SKM-1 treated with dmso at 0.1 percent for 144 hours (cell line): ENCODE results near the gene MAP1LC3B.
A peak's percentile ranks its signal among the peaks of the same experiment; 100 is the strongest.
"Not testable (repeated sequence)": the region's sequence is repeated elsewhere in the genome, so short reads cannot be mapped to it uniquely, and the experiment has no call there.

ENCODE experiments used
- DNase-seq: peaks from one replicate; lab custom pipeline; 2025; ENCODE audit not compliant: unreplicated experiment; lab: John Stamatoyannopoulos, UW

The MAP1LC3B gene

GRCh38 chr16:87380403-87380802 lies 11.7 kb upstream of the MAP1LC3B start:
- DNase-seq: no peak

DNA sequence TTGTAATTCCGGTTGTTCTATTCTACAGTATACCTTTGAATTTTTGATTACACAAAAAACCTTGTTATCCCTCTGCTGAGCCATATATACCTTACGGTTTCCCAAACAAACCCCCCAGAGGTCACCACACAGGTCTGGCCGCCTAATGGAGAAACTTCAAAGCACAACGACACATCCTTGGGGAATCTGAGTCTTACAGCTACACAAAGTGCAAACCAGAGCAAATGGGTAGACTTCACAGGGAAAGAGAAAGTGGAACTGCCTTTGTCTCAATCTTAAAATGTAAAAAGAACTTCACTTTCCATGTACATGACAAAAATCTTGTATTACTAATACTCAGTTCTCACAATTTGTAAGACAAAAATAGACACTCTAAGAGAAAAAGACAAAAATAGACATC lies 11.3 kb upstream of the MAP1LC3B start:
- no peak for DNase-seq

GRCh38 chr16:87382023-87382785 lies 9.9 kb upstream of the MAP1LC3B start:
- no peak for DNase-seq

- DNase-seq: peak; percentile 80
These were observed 8.5 kb upstream of the MAP1LC3B start, which contains the start of gene FBXO31 for GRCh38 chr16:87383505-87384161. FBXO31 (minus strand) TSS chr16:87383776; CDS start chr16:87383744, 32 bp downstream.

DNA sequence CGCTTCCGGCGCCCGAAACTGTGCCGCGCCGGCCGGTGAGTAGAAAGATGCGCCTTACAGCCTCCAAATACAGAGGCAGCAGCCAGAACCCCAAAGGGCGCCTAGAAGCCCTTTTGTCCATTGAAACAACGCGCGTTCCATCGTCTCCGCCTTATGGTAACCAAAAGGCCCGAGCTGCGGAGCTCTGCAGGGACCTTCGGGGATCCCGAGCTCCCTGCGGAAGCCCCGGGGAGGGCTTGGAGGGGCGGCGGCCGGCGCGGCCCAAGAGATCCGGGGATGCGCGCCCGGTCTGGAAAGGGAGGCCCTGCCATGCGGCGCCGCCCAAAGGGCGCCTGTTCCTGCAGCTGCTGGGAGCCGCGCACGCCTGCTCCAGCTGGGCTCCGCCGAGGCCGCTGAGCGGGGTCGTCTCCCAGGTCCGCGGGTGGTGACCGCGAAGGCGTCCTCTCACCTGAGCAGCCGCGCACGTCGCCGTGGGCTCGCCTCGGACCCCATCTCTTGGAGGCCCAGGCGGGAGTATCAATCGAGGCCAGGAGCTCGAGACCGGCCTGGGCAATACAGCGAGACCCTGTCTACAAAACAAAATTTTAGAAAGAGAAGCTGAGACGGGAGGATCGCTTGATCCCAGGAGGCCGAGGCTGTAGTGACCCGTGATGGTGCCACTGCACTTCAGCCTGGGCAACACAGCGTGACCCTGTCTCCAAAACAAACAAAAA lies 7.8 kb upstream of the MAP1LC3B start:
- DNase-seq: peak; percentile 80

- not testable (repeated sequence) for DNase-seq
These were observed 7.3 kb upstream of the MAP1LC3B start for GRCh38 chr16:87384875-87385167.

GRCh38 chr16:87387942-87388817 lies 4.0 kb upstream of the MAP1LC3B start:
- peak; percentile 96 for DNase-seq

GRCh38 chr16:87388818-87389134 lies 3.4 kb upstream of the MAP1LC3B start:
- no peak for DNase-seq

- DNase-seq: no peak
These were observed 2.9 kb upstream of the MAP1LC3B start for GRCh38 chr16:87389245-87389644.

- DNase-seq: not testable (repeated sequence)
These were observed 2.2 kb upstream of the MAP1LC3B start for GRCh38 chr16:87389914-87390313.

DNA sequence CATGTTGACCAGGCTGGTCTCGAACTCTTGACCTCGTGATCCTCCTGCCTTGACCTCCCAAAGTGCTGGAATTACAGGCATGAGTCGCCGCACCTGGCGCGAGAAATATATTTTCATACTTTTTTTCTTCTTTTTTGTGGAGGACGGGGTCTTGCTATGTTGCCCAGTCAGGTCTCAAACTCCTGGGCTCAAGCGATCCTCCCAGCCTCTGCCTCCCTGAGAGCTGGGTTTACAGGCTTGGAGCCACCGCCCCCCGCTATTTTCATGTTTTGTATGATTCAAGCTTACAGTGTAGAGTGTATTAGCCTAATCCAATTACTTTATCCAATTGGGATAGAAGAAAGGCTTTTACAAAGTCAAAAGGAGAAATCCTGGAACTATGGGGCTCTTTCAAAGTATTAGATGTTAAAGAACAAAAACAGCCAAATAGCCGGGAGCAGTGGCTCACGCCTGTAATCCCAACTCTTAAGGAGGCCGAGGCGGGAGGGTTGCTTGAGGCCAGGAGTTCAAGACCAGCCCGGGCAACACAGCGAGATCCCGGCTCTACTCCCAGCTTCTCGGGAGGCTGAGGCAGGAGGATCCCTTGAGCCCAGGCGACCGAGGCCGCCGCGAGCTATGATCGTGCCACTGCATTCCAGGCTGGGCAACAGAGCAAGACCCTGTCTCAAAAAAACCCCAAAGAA lies 1.4 kb upstream of the MAP1LC3B start:
- DNase-seq: no peak

- no peak for DNase-seq
These were observed 699 bp upstream of the MAP1LC3B start for GRCh38 chr16:87391324-87391949.

DNA sequence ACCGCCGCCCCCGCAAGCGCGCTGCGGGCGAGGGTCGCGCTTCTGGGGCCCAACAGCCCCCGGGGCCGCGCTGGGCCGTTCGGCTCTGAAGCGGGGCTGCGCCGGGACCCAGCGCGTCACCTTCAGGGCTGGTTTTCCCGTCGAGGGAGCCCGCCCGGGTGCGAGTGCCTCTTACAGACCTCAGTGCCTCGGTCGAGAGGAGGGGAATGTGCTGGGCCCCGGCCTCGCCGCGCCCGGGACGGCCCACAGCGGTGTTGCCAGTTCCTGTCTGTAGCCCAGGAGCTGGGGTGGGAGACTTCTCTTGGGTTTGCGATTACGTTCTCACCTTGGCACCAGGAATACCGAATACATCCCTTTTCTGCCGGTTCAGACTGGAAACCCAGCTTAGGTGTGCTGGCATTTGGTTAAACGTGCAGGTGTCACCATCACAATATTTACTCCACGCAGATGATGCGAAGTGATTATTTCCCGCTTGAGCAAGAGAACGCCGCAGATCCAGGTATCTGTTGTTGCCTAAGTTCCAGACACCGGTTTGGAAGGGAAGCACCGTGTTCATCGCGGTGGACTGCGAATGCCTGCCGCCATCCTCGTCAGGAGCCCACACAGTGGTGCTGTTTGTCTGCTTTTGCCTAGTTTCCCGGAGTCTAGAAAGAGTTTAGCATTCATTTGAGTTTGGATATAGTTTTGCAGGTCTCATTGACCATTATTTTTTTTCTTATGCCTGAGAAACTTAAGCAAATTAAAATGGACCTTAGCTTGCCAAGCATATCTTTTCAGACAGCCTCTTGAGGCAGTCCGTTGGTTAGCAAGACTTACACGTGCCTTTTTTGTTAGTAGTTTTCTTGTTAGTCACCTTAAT lies 914 bp downstream of the MAP1LC3B start:
- DNase-seq: no peak

GRCh38 chr16:87393680-87394055 lies 1.5 kb downstream of the MAP1LC3B start:
- no peak for DNase-seq

DNA sequence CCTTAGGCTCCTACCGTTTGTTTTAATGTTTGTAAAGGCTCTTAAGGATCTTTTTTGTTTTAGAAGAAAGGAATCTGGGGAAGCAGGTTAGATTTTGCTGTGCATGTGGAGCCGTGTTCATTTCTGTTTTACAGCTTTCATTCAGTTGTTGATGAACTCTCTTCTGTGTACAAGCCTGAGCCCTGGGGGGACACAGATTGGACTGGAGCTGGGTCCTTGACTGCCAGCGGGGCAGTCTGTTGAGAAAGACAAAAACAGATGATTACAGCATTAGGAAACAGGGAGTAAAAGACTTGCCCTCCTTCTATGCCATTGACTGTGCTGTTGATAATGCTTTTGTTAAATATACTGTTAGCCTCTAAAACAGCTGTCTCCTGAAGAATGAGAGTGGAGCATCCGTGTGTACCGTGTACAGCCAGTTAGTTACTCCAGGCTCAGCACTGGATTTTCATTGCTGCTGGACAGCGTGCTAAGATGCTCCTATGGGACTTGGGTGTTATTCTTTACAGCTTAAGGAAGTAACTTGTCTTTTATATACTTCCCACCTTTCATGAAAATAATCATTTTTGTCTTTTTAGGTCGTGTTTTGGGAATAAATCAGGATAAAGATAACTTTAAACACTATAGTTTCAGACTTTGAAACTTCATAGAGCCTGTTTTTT lies 3.2 kb downstream of the MAP1LC3B start:
- no peak for DNase-seq

GRCh38 chr16:87404764-87405625 lies 12.9 kb downstream of the MAP1LC3B start:
- DNase-seq: no peak

- no peak for DNase-seq
These were observed 14.5 kb downstream of the MAP1LC3B start for GRCh38 chr16:87406495-87407088.
